OCI-LY3 (cell line): ENCODE data around the gene UGT1A5.

Experiments
- CTCF ChIP-seq: fragments of 200-600, 300-600 bp; sonication (generic); IDR thresholded peaks from 2 replicates; pipeline ENCODE4 v1.5.1; 2014; ENCODE audit warnings: antibody characterized with exemption, low read length, low read depth
- EZH2phosphoT487 ChIP-seq: fragments of 200-600 bp; shearing (Covaris generic); IDR thresholded peaks from 2 replicates; pipeline ENCODE4 v1.6.1; 2018; ENCODE audit warnings: antibody characterized with exemption, mixed run types, low read depth

- TF ChIP-seq EZH2phosphoT487 (no peak), CTCF (no peak)
Measured at GRCh38 chr2:233702238-233702637, 10.5 kb upstream of the UGT1A5 start.
